K562 (cell line): ENCODE measurements around the gene PPP1R15A. TPM values are rescaled to one million over a fixed set of nuclear protein-coding genes. Genes with fewer than 3 reads are reported as not detected.
A peak's percentile ranks its signal among the peaks of the same experiment; 100 is the strongest.

Experiments used
- BRD9 ChIP-seq: fragments of 450-650 bp; IDR thresholded peaks from 2 replicates; pipeline ENCODE4 v1.6.1; 2018; ENCODE audit warnings: low read depth; ENCODE audit not compliant: partially characterized antibody
- CHD7 ChIP-seq: fragments of 200-600 bp; sonication (generic); IDR thresholded peaks from one replicate; pipeline ENCODE4 v1.6.1; 2012; ENCODE audit warnings: mild to moderate bottlenecking, low read depth, low read length, inconsistent platforms
- CTCF ChIP-seq, 3 experiments: IDR thresholded peaks in 2 of 3; conservative IDR thresholded peaks in 1 of 3; 2 replicates each; pipeline ENCODE4 v1.5.1; 2011 to 2012; ENCODE audit warnings: low read length in 3 of 3, mild to moderate bottlenecking in 3 of 3, control low read depth in 2 of 3, improper control_type of control experiment in 1 of 3, inconsistent platforms in 1 of 3, low read depth in 1 of 3, mixed read lengths in 1 of 3, moderate library complexity in 1 of 3; ENCODE audit not compliant: insufficient read depth in 2 of 3
- DEAF1 ChIP-seq: fragments of 450-650 bp; formaldehyde crosslinking; IDR thresholded peaks from 2 replicates; pipeline ENCODE4 v1.4.0; 2020; ENCODE audit warnings: mild to moderate bottlenecking, moderate library complexity
- POLR2G ChIP-seq: fragments of 200-400 bp; formaldehyde crosslinking; IDR thresholded peaks from 2 replicates; pipeline ENCODE4 v1.6.1; 2017; ENCODE audit warnings: low read depth, mild to moderate bottlenecking, antibody characterized with exemption, low read length, moderate library complexity
- SIN3B ChIP-seq: fragments of 450-650 bp; IDR thresholded peaks from 2 replicates; pipeline ENCODE4 v1.6.1; 2017; ENCODE audit warnings: low read depth, mild to moderate bottlenecking, moderate library complexity
- SMARCC2 ChIP-seq: fragments of 450-650 bp; IDR thresholded peaks from 2 replicates; pipeline ENCODE4 v1.6.1; 2017; ENCODE audit warnings: antibody characterized with exemption, moderate library complexity, mild to moderate bottlenecking, low read depth
- ZNF175 ChIP-seq: fragments of 200-800 bp; sonication (Bioruptor generic); IDR thresholded peaks from 2 replicates; pipeline ENCODE4 v1.6.1; 2016; ENCODE audit warnings: low read depth, mild to moderate bottlenecking, missing genetic modification characterization, missing compliant biosample characterization
- ZNF316 ChIP-seq: fragments of 450-650 bp; IDR thresholded peaks from 2 replicates; pipeline ENCODE4 v1.6.1; 2016
- ZNF347 ChIP-seq: fragments of 450-650 bp; formaldehyde crosslinking; IDR thresholded peaks from 2 replicates; pipeline ENCODE4 v1.4.0; 2020; ENCODE audit warnings: low read depth, mild to moderate bottlenecking, moderate library complexity
- polyA plus RNA-seq, 8 experiments: library from polyadenylated mRNA; depleted of rRNA in 4 of 8; stranded (reverse) in 5 of 8; unstranded in 3 of 8; fragments of >200 nt; fragmentation: Nextera tagmentation in 2 of 8; fragmentation: Illumina TruSeq in 1 of 8; extraction: Ambion mirVana in 2 of 8; extraction: Trizol in 1 of 8; gene quantifications; 2 replicates each; pipeline versions ENCODE4 v1.2.1 to v1.2.3, GENCODE V29; 2011 to 2014; ENCODE audit warnings: inconsistent platforms in 1 of 8, missing spikeins in 1 of 8
- total RNA-seq, 7 experiments: library from RNA; depleted of rRNA in 6 of 7; stranded (reverse); fragments of >200 nt in 6 of 7; fragmentation: Illumina TruSeq in 2 of 7; extraction: Trizol in 2 of 7; gene quantifications; 2 replicates each; pipeline versions ENCODE4 v1.2.1 to v1.2.3, GENCODE V29; 2011 to 2021; ENCODE audit warnings: low replicate concordance in 1 of 7

Gene PPP1R15A
- total and polyA plus RNA-seq, 9 of the 15 experiments (the other 6 are each of a cell fraction or from before 2014, with no cell fraction given) = 0.42 to 73.7 (median 44.0) TPM

- TF ChIP-seq CTCF (IDR thresholded peaks at IDR 0.05 in 2 of 3, conservative IDR thresholded peaks at IDR 0.05 in 1 of 3; ENCODE audit: insufficient read depth in 2 of 3, low read depth in 1 of 3, low read length in 3 of 3) (peak; percentile 16 to 52 (median 45); a peak in 3 of 6 replicates), ZNF347 (no peak), CHD7 (no peak), SIN3B (no peak), BRD9 (peak; percentile 8), SMARCC2 (no peak), POLR2G (peak; percentile 56), DEAF1 (CRISPR knock-in tag) (peak; percentile 94), ZNF316 (no peak), ZNF175 (no peak; the same call in 1 of the 2 replicates)
- TF ChIP-seq, all 486 proteins: peak for 120
Measured at GRCh38 chr19:48899781-48900476, 27.7 kb downstream of the PPP1R15A start, which contains the start of gene NUCB1 (continued).
